SK-N-SH (cell line): ENCODE data around the gene CPM. TPM values are rescaled to one million over a fixed set of nuclear protein-coding genes. Genes with fewer than 3 reads are reported as not detected.

Source experiments
- CTCF ChIA-PET: fragments of 300-600, 350-600 bp; formaldehyde crosslinking; extraction: SDS; loops from one replicate; lab custom pipeline; 2021; lab: Yijun Ruan, JAX
- POLR2A ChIA-PET: fragments of 350-600 bp; sonication (Branson Sonifier 250); formaldehyde crosslinking; extraction: SDS; loops from one replicate; lab custom pipeline; 2020; ENCODE audit warnings: antibody characterized with exemption, inconsistent platforms; lab: Yijun Ruan, JAX
- DNase-seq: peaks from one replicate; pipeline ENCODE4 v3.0.0; 2012
- H2AFZ ChIP-seq: fragments of 200-600 bp; sonication (generic); 2 replicates; pipeline ENCODE4 v1.8.1; 2016; ENCODE audit warnings: antibody characterized with exemption, mild to moderate bottlenecking, low read depth
- H3F3A ChIP-seq: fragments of 200-600 bp; sonication (generic); replicated peaks from 2 replicates; pipeline ENCODE3; 2016; ENCODE audit warnings: antibody characterized with exemption, mild to moderate bottlenecking; ENCODE audit not compliant: insufficient read depth
- H3K27ac ChIP-seq, 2 experiments: fragments of 200-500 bp in 1 of 2; fragments of 200-600 bp in 1 of 2; sonication (Bioruptor generic) in 1 of 2; sonication (generic), shearing (Covaris generic) in 1 of 2; 2 replicates each; pipeline versions ENCODE4 v1.5.1 to v1.6.1; 2014 to 2016; ENCODE audit warnings: low read depth in 2 of 2, inconsistent platforms in 1 of 2, low read length in 1 of 2, mild to moderate bottlenecking in 1 of 2, mixed read lengths in 1 of 2
- H3K27me3 ChIP-seq: fragments of 200-600 bp; sonication (generic), shearing (Covaris generic); 2 replicates; pipeline ENCODE4 v1.6.1; 2016; ENCODE audit warnings: mixed run types; ENCODE audit not compliant: insufficient read depth
- H3K36me3 ChIP-seq, 2 experiments: fragments of 200-500 bp in 1 of 2; fragments of 200-600 bp in 1 of 2; sonication (Bioruptor generic) in 1 of 2; sonication (generic) in 1 of 2; replicated peaks in 1 of 2; 2 replicates each; pipeline versions ENCODE3 to v1.5.1; 2014 to 2016; ENCODE audit warnings: low read length in 1 of 2, mild to moderate bottlenecking in 1 of 2; ENCODE audit not compliant: insufficient read depth in 2 of 2, control insufficient read depth in 1 of 2
- H3K4me1 ChIP-seq, 2 experiments: fragments of 200-500 bp in 1 of 2; fragments of 200-600 bp in 1 of 2; sonication (Bioruptor generic) in 1 of 2; sonication (generic), shearing (Covaris generic) in 1 of 2; 2 replicates each; pipeline versions ENCODE4 v1.5.1 to v1.6.1; 2014 to 2016; ENCODE audit warnings: low read depth in 1 of 2, low read length in 1 of 2, mixed run types in 1 of 2; ENCODE audit not compliant: insufficient read depth in 2 of 2, control insufficient read depth in 1 of 2
- H3K4me2 ChIP-seq: fragments of 200-600 bp; sonication (generic), shearing (Covaris generic); 2 replicates; pipeline ENCODE4 v1.6.1; 2017; ENCODE audit warnings: mixed run types
- H3K4me3 ChIP-seq, 2 experiments: fragments of 200-500 bp in 1 of 2; fragments of 200-600 bp in 1 of 2; sonication (Bioruptor generic) in 1 of 2; sonication (generic), shearing (Covaris generic) in 1 of 2; 2 replicates each; pipeline versions ENCODE4 v1.5.1 to v1.8.1; 2014 to 2016; ENCODE audit warnings: low read depth in 2 of 2, inconsistent platforms in 1 of 2, low read length in 1 of 2, mild to moderate bottlenecking in 1 of 2, mixed read lengths in 1 of 2, moderate library complexity in 1 of 2
- H3K79me2 ChIP-seq: fragments of 200-600 bp; sonication (generic); 2 replicates; pipeline ENCODE4 v1.8.1; 2017; ENCODE audit warnings: mild to moderate bottlenecking; ENCODE audit not compliant: insufficient read depth
- H3K9ac ChIP-seq: fragments of 200-600 bp; sonication (generic); 2 replicates; pipeline ENCODE4 v1.6.1; 2017; ENCODE audit warnings: mixed run types
- H3K9me2 ChIP-seq: fragments of 200-600 bp; sonication (generic); 2 replicates; pipeline ENCODE4 v1.6.1; 2017; ENCODE audit warnings: mixed run types
- H3K9me3 ChIP-seq: fragments of 200-600 bp; sonication (generic); 2 replicates; pipeline ENCODE4 v1.6.1; 2017; ENCODE audit warnings: mixed run types, mild to moderate bottlenecking, moderate library complexity
- H4K20me1 ChIP-seq: fragments of 200-600 bp; sonication (generic); 2 replicates; pipeline ENCODE4 v1.6.1; 2017; ENCODE audit warnings: mild to moderate bottlenecking, mixed run types; ENCODE audit not compliant: insufficient read depth
- CHD2 ChIP-seq: fragments of 150-350 bp; IDR thresholded peaks from 2 replicates; pipeline ENCODE4 v1.6.1; 2018; ENCODE audit warnings: low read length; ENCODE audit not compliant: partially characterized antibody
- EP300 ChIP-seq, 2 experiments: IDR thresholded peaks; 2 replicates each; pipeline versions ENCODE4 v1.4.0 to v1.6.1; 2012; ENCODE audit warnings: borderline replicate concordance in 1 of 2, low read depth in 1 of 2, low read length in 1 of 2
- EZH2phosphoT487 ChIP-seq: fragments of 200-600 bp; sonication (generic); IDR thresholded peaks from 2 replicates; pipeline ENCODE4 v1.6.1; 2017; ENCODE audit warnings: low read depth, mixed run types, mild to moderate bottlenecking, antibody characterized with exemption, moderate library complexity, borderline replicate concordance
- FOSL2 ChIP-seq: IDR thresholded peaks from 2 replicates; pipeline ENCODE4 v1.4.0; 2012; ENCODE audit warnings: low read depth, mild to moderate bottlenecking, moderate library complexity, borderline replicate concordance
- FOXJ3 ChIP-seq: sonication (generic); formaldehyde crosslinking; IDR thresholded peaks from 2 replicates; pipeline ENCODE4 v1.5.1; 2020; ENCODE audit warnings: mild to moderate bottlenecking, missing genetic modification reagents
- FOXM1 ChIP-seq: IDR thresholded peaks from 2 replicates; pipeline ENCODE4 v1.4.0; 2012; ENCODE audit warnings: low read depth, mild to moderate bottlenecking
- GABPA ChIP-seq: IDR thresholded peaks from 2 replicates; pipeline ENCODE4 v1.4.0; 2012; ENCODE audit warnings: low read depth, mild to moderate bottlenecking
- GATA2 ChIP-seq: sonication (generic); formaldehyde crosslinking; IDR thresholded peaks from 2 replicates; pipeline ENCODE4 v1.5.0; 2020; ENCODE audit warnings: mild to moderate bottlenecking, missing genetic modification reagents
- MXI1 ChIP-seq: IDR thresholded peaks from 2 replicates; pipeline ENCODE4 v1.6.1; 2012; ENCODE audit warnings: mild to moderate bottlenecking, low read depth, low read length, improper control_type of control experiment
- NRF1 ChIP-seq: IDR thresholded peaks from 2 replicates; pipeline ENCODE4 v1.6.1; 2012; ENCODE audit warnings: low read depth, mild to moderate bottlenecking, low read length
- POLR2AphosphoS5 ChIP-seq: IDR thresholded peaks from 2 replicates; pipeline ENCODE4 v1.6.1; 2012; ENCODE audit warnings: low read depth, low read length
- RAD21 ChIP-seq: IDR thresholded peaks from 2 replicates; pipeline ENCODE4 v1.6.1; 2012; ENCODE audit warnings: mild to moderate bottlenecking, low read length
- RCOR1 ChIP-seq: fragments of 150-350 bp; IDR thresholded peaks from 2 replicates; pipeline ENCODE4 v1.6.1; 2017; ENCODE audit warnings: antibody characterized with exemption, low read length
- RFX5 ChIP-seq: IDR thresholded peaks from 2 replicates; pipeline ENCODE4 v1.6.1; 2012; ENCODE audit warnings: mild to moderate bottlenecking, improper control_type of control experiment, low read length
- RXRA ChIP-seq: IDR thresholded peaks from 2 replicates; pipeline ENCODE4 v1.4.0; 2012; ENCODE audit warnings: low read depth, mild to moderate bottlenecking, borderline replicate concordance
- SMC3 ChIP-seq: IDR thresholded peaks from 2 replicates; pipeline ENCODE4 v1.6.1; 2012; ENCODE audit warnings: low read depth, low read length, improper control_type of control experiment
- TAF1 ChIP-seq: IDR thresholded peaks from 2 replicates; pipeline ENCODE4 v1.6.1; 2012; ENCODE audit warnings: low read depth, mild to moderate bottlenecking, low read length, moderate library complexity, borderline replicate concordance
- TCF12 ChIP-seq: IDR thresholded peaks from 2 replicates; pipeline ENCODE4 v1.4.0; 2012
- WGBS: methylation state at CpG from one replicate; pipeline ENCODE4 v1.1.6; 2017; ENCODE audit warnings: low lambda C conversion rate; 5-methylcytosine and 5-hydroxymethylcytosine counted together
- polyA plus RNA-seq, 3 experiments: library from polyadenylated mRNA; depleted of rRNA; stranded (reverse); fragments of >200 nt; gene quantifications; 2 replicates each; pipeline ENCODE4 v1.2.3, GENCODE V29; 2012
- TF ChIP-seq, protein P1 (sequence below): IDR thresholded peaks from 2 replicates; pipeline ENCODE4 v1.4.0; 2012; ENCODE audit warnings: low read depth, borderline replicate concordance
- TF ChIP-seq, protein P2 (sequence below): IDR thresholded peaks from 2 replicates; pipeline ENCODE4 v1.6.1; 2012; ENCODE audit warnings: mild to moderate bottlenecking, low read depth, low read length, moderate library complexity

Gene CPM
- polyA plus RNA-seq, 1 of the 3 experiments (the other 2 are of a cell fraction) = 10.8 TPM

DNA sequence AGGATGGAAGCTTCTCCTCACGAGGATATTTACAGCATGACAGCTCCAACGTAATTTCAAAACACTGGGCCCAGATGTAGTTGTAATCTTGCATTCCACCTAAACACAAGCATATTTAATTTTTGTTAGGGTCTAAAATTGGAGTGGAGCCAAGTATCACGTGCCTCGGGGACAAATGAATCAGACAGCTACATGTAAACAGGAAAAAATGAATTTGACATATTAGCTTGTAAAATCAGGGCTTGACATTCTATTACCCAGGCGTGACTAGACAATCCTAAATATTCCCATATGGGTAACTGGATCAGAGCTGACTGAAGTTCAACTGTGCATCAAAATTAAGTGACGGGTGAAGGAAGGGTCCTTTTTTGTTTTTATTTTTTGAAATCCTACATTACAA, 66.0 kb downstream of the CPM start:
- Histone ChIP-seq H4K20me1 (no peaks in the 10 kb centered on the region), H3K4me3 (no peak overlapping the region), H3K27ac (no peak overlapping the region), H3K4me1 (no peaks in the 10 kb centered on the region; a peak in 1 of 4 replicates), H3K9me3 (no peaks in the 10 kb centered on the region), H3K9me2 (no peaks in the 10 kb centered on the region), H3K27me3 (no peaks in the 10 kb centered on the region), H3F3A (no peaks in the 10 kb centered on the region), H3K9ac (no peak overlapping the region), H3K4me2 (no peak overlapping the region), H2AFZ (no peak overlapping the region), H3K36me3 (no peaks in the 10 kb centered on the region), H3K79me2 (no peaks in the 10 kb centered on the region)
- ChIA-PET CTCF (interaction anchor here (0.7 to 1.8 kb wide), 2 partner anchors 201 to 203 kb away, joined by 4 to 5 read pairs; no protein-coding TSS in a partner anchor), POLR2A (no interaction called here)
- no peak for TF ChIP-seq MXI1
- TF ChIP-seq CHD2 = no peak
- TF ChIP-seq TCF12 = no peak
- TF ChIP-seq POLR2AphosphoS5 = no peak
- no peak for TF ChIP-seq TAF1
- no peak for TF ChIP-seq EZH2phosphoT487
- no peak for TF ChIP-seq FOXJ3 (CRISPR knock-in tag)
- no peak for TF ChIP-seq EP300 (IDR thresholded peaks at IDR 0.05; ENCODE audit: borderline replicate concordance in 1 of 2, low read depth in 1 of 2, low read length in 1 of 2)
- no peak for TF ChIP-seq GATA2 (CRISPR knock-in tag)
- TF ChIP-seq NRF1 = no peak
- TF ChIP-seq, protein P1, sequence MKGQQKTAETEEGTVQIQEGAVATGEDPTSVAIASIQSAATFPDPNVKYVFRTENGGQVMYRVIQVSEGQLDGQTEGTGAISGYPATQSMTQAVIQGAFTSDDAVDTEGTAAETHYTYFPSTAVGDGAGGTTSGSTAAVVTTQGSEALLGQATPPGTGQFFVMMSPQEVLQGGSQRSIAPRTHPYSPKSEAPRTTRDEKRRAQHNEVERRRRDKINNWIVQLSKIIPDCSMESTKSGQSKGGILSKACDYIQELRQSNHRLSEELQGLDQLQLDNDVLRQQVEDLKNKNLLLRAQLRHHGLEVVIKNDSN = no peak
- no peak for TF ChIP-seq RXRA
- TF ChIP-seq, protein P2, sequence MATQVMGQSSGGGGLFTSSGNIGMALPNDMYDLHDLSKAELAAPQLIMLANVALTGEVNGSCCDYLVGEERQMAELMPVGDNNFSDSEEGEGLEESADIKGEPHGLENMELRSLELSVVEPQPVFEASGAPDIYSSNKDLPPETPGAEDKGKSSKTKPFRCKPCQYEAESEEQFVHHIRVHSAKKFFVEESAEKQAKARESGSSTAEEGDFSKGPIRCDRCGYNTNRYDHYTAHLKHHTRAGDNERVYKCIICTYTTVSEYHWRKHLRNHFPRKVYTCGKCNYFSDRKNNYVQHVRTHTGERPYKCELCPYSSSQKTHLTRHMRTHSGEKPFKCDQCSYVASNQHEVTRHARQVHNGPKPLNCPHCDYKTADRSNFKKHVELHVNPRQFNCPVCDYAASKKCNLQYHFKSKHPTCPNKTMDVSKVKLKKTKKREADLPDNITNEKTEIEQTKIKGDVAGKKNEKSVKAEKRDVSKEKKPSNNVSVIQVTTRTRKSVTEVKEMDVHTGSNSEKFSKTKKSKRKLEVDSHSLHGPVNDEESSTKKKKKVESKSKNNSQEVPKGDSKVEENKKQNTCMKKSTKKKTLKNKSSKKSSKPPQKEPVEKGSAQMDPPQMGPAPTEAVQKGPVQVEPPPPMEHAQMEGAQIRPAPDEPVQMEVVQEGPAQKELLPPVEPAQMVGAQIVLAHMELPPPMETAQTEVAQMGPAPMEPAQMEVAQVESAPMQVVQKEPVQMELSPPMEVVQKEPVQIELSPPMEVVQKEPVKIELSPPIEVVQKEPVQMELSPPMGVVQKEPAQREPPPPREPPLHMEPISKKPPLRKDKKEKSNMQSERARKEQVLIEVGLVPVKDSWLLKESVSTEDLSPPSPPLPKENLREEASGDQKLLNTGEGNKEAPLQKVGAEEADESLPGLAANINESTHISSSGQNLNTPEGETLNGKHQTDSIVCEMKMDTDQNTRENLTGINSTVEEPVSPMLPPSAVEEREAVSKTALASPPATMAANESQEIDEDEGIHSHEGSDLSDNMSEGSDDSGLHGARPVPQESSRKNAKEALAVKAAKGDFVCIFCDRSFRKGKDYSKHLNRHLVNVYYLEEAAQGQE = no peak
- TF ChIP-seq RFX5 = no peak
- TF ChIP-seq RCOR1 = no peak
- TF ChIP-seq GABPA = no peak
- no peak for TF ChIP-seq RAD21
- TF ChIP-seq FOSL2 = no peak
- TF ChIP-seq FOXM1 = no peak
- TF ChIP-seq SMC3 = no peak
- WGBS = 57% methylated on average over 6 of the region's 6 CpGs
- DNase-seq = no peak
